HK-2 (cell line): Measurements from ENCODE around the gene TEX10.
"Not testable (repeated sequence)": the region's sequence is repeated elsewhere in the genome, so short reads cannot be mapped to it uniquely, and the experiment has no call there.

Experiments used
- DNase-seq: peaks from one replicate; pipeline ENCODE4 v3.0.0-alpha.2; 2018; ENCODE audit not compliant: unreplicated experiment

TEX10 gene

GRCh38 chr9:100346836-100347235, 5.9 kb downstream of the TEX10 start:
- DNase-seq, result no peak

- DNase-seq, result no peak
Measured at GRCh38 chr9:100341889-100342288, 10.9 kb downstream of the TEX10 start.

- no peak for DNase-seq
Measured at GRCh38 chr9:100340224-100340623, 12.5 kb downstream of the TEX10 start.

- DNase-seq, result not testable (repeated sequence)
Measured at GRCh38 chr9:100338736-100339135, 14.0 kb downstream of the TEX10 start.

- DNase-seq, result no peak
Measured at GRCh38 chr9:100324594-100325200, 28.0 kb downstream of the TEX10 start.

- peak; percentile 20 for DNase-seq
Measured at GRCh38 chr9:100322954-100323536, 29.7 kb downstream of the TEX10 start.

- no peak for DNase-seq
Measured at GRCh38 chr9:100317706-100318105, 35.0 kb downstream of the TEX10 start.

GRCh38 chr9:100315561-100315960, 37.2 kb downstream of the TEX10 start:
- DNase-seq, result no peak

- DNase-seq, result no peak
Measured at GRCh38 chr9:100309992-100310391, 42.8 kb downstream of the TEX10 start.

GRCh38 chr9:100308965-100309564, 43.7 kb downstream of the TEX10 start:
- no peak for DNase-seq

GRCh38 chr9:100307080-100307479, 45.7 kb downstream of the TEX10 start:
- no peak for DNase-seq

- no peak for DNase-seq
Measured at GRCh38 chr9:100306283-100306682, 46.5 kb downstream of the TEX10 start.

GRCh38 chr9:100303747-100304146, 49.0 kb downstream of the TEX10 start:
- no peak for DNase-seq

- DNase-seq, result no peak
Measured at GRCh38 chr9:100298378-100298777, 54.4 kb downstream of the TEX10 start.

GRCh38 chr9:100296407-100296806, 56.3 kb downstream of the TEX10 start:
- no peak for DNase-seq

GRCh38 chr9:100295240-100295639, 57.5 kb downstream of the TEX10 start:
- DNase-seq, result no peak

GRCh38 chr9:100294806-100295205, 57.9 kb downstream of the TEX10 start:
- DNase-seq, result no peak

GRCh38 chr9:100294341-100294740, 58.4 kb downstream of the TEX10 start:
- DNase-seq, result no peak

GRCh38 chr9:100292414-100292813, 60.3 kb downstream of the TEX10 start:
- no peak for DNase-seq

- no peak for DNase-seq
Measured at GRCh38 chr9:100290714-100291113, 62.0 kb downstream of the TEX10 start.

- DNase-seq, result no peak
Measured at GRCh38 chr9:100287186-100287585, 65.6 kb downstream of the TEX10 start.

- no peak for DNase-seq
Measured at GRCh38 chr9:100286257-100286656, 66.5 kb downstream of the TEX10 start.

GRCh38 chr9:100285601-100286000, 67.1 kb downstream of the TEX10 start:
- no peak for DNase-seq

GRCh38 chr9:100285080-100285479, 67.7 kb downstream of the TEX10 start:
- DNase-seq, result no peak
